Measurements from ENCODE around the gene MEIS1.
A peak's percentile ranks its signal among the peaks of the same experiment; 100 is the strongest.

The MEIS1 gene

DNA sequence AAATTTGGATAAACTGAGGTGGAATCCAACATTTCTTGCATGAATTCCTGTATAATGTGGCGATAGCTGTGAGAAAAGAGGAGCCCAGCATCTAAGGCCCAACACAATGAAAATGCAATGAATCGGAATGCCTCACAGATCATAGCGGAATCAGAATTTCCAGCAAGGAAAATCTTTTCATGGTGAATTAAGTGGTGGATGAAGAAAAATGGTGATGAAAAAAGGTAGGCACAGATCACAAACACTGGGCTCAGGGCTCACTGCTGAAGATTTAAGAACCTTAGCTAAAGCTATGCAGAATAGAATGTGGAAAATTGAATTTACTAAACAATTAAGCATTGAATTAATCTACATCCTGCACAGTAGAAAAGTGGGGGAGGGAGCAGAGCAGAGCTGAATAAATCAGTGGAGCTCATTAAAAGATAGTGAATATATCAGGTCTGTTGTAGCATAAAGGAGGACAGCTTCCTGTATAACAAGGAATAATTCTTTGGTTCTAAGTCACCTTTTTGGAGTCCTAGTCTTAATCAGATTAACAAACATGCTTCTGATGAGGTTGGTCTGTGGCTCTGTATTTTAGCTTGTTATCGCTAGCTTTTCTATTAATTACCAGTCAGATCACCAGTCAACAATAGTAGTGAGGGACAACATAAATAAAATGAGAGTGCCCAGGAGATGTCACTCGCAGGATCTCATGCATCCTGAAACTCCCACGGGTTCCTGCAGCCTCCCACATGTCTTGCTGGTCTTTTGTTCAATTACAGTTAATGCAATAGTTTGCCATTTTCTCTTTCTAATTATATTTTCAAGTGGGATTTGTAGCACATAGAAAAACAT is 27.0 kb downstream of the MEIS1 start:
- Histone ChIP-seq H3K27me3 (ENCODE audit: control insufficient read depth in 1 of 2, insufficient read depth in 1 of 2, low read length in 2 of 2) (no peaks in the 10 kb centered on the region), H3K18ac (ENCODE audit: low read depth in 1 of 2, low read length in 2 of 2) (no peak overlapping the region), H3K4ac (ENCODE audit: low read depth in 1 of 2, low read length in 2 of 2) (no peak overlapping the region), H2AFZ (ENCODE audit: low read depth, low read length) (no peak overlapping the region), H2BK12ac (ENCODE audit: low read length in 2 of 2) (no peak overlapping the region), H3K4me2 (ENCODE audit: low read length, poor library complexity, severe bottlenecking) (no peak overlapping the region), H3K4me1 (ENCODE audit: control insufficient read depth, insufficient read depth, low read depth, low read length) (no peaks in the 10 kb centered on the region), H2BK15ac (ENCODE audit: low read depth, poor library complexity, severe bottlenecking) (no peak overlapping the region), H4K91ac (ENCODE audit: low read length) (no peak overlapping the region), H3K36me3 (ENCODE audit: control insufficient read depth in 1 of 2, insufficient read depth in 2 of 2, low read depth in 1 of 2, low read length in 2 of 2) (peaks cover 3 to 81% of the 10 kb centered on the region in 2 experiments), H3K9ac (ENCODE audit: low read length) (no peak overlapping the region), H3K14ac (ENCODE audit: low read length in 2 of 2) (no peak overlapping the region), H3K4me3 (ENCODE audit: insufficient read depth in 1 of 2, low read depth in 1 of 2, low read length in 2 of 2) (no peak overlapping the region), H2BK120ac (ENCODE audit: low read depth, low read length) (no peak overlapping the region), H3K9me3 (ENCODE audit: control insufficient read depth, low read length) (no peaks in the 10 kb centered on the region), H3K23ac (ENCODE audit: low read length in 2 of 2) (no peak overlapping the region), H2BK5ac (ENCODE audit: low read depth, low read length, poor library complexity, severe bottlenecking) (no peak overlapping the region), H2AK5ac (ENCODE audit: low read length, severe bottlenecking) (no peak overlapping the region), H4K8ac (ENCODE audit: low read length) (no peak overlapping the region), H3K27ac (ENCODE audit: low read length, poor library complexity, severe bottlenecking) (no peak overlapping the region), H3K79me1 (replicated peaks; ENCODE audit: low read length, poor library complexity, severe bottlenecking) (no peaks in the 10 kb centered on the region)
- peak; percentile 32 for DNase-seq
- WGBS, result 79% methylated on average over 4 of the region's 6 CpGs

DNA sequence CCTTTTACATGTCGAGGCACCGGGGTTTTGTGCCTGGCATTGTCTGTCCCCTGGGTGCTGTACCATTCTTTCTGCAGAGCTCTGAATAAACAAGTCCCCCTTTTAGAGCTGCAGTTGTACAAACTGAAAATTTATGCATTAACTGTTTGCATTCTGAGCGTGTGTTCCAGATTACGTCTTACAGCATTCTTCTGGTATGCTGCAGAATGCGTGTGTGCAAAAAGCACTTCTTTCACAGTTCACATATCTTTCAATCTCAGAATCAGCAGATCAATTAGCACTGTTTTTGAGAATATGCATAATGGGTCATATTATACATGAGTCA is 27.5 kb downstream of the MEIS1 start:
- Histone ChIP-seq H3K9ac (ENCODE audit: low read length) (no peak overlapping the region), H3K4ac (ENCODE audit: low read depth in 1 of 2, low read length in 2 of 2) (no peak overlapping the region), H3K23ac (ENCODE audit: low read length in 2 of 2) (no peak overlapping the region), H4K8ac (ENCODE audit: low read length) (no peak overlapping the region), H2BK15ac (ENCODE audit: low read depth, poor library complexity, severe bottlenecking) (no peak overlapping the region), H3K4me1 (ENCODE audit: control insufficient read depth, insufficient read depth, low read depth, low read length) (no peaks in the 10 kb centered on the region), H2AFZ (ENCODE audit: low read depth, low read length) (no peak overlapping the region), H2AK5ac (ENCODE audit: low read length, severe bottlenecking) (no peak overlapping the region), H3K79me1 (replicated peaks; ENCODE audit: low read length, poor library complexity, severe bottlenecking) (no peaks in the 10 kb centered on the region), H3K9me3 (ENCODE audit: control insufficient read depth, low read length) (no peaks in the 10 kb centered on the region), H3K14ac (ENCODE audit: low read length in 2 of 2) (no peak overlapping the region), H3K36me3 (ENCODE audit: control insufficient read depth in 1 of 2, insufficient read depth in 2 of 2, low read depth in 1 of 2, low read length in 2 of 2) (peaks cover 2 to 77% of the 10 kb centered on the region in 2 experiments), H3K27me3 (ENCODE audit: control insufficient read depth in 1 of 2, insufficient read depth in 1 of 2, low read length in 2 of 2) (no peaks in the 10 kb centered on the region), H3K18ac (ENCODE audit: low read depth in 1 of 2, low read length in 2 of 2) (no peak overlapping the region), H2BK5ac (ENCODE audit: low read depth, low read length, poor library complexity, severe bottlenecking) (no peak overlapping the region), H3K27ac (ENCODE audit: low read length, poor library complexity, severe bottlenecking) (no peak overlapping the region), H2BK12ac (ENCODE audit: low read length in 2 of 2) (no peak overlapping the region), H2BK120ac (ENCODE audit: low read depth, low read length) (no peak overlapping the region), H3K4me3 (ENCODE audit: insufficient read depth in 1 of 2, low read depth in 1 of 2, low read length in 2 of 2) (no peak overlapping the region), H4K91ac (ENCODE audit: low read length) (no peak overlapping the region), H3K4me2 (ENCODE audit: low read length, poor library complexity, severe bottlenecking) (no peak overlapping the region)
- 22% methylated on average over 4 of the region's 5 CpGs for WGBS
- DNase-seq, result peak; percentile 51

DNA sequence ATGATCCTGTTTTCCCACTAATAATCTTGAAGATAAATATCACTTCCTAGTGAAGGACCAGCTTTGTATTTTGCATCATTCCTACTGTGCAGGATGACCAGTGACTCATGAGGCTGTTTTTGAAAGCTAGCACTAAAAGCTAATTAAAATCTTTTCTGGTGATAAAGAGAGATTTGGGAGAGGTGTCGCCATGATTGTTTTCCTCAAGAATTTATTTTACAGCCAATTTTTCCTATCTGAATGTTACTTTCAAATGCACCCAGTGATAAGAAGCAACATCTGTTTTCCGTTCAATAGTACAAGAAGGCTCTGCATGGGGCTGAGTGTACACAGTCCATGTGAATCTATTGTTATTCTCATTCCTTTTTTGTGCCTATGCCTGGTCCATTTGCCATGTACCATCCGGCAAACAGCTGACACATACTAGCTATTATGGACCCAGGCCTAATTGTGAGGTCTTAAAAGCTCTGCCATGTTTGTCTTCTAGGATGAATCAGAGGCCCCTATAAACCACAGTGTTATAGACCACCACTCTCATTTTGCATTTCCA is 28.4 kb downstream of the MEIS1 start:
- Histone ChIP-seq H3K27ac (ENCODE audit: low read length, poor library complexity, severe bottlenecking) (no peak overlapping the region), H2BK120ac (ENCODE audit: low read depth, low read length) (no peak overlapping the region), H3K27me3 (ENCODE audit: control insufficient read depth in 1 of 2, insufficient read depth in 1 of 2, low read length in 2 of 2) (no peaks in the 10 kb centered on the region), H2BK15ac (ENCODE audit: low read depth, poor library complexity, severe bottlenecking) (no peak overlapping the region), H4K8ac (ENCODE audit: low read length) (peak overlapping the region; percentile 60), H2AFZ (ENCODE audit: low read depth, low read length) (no peak overlapping the region), H3K14ac (ENCODE audit: low read length in 2 of 2) (no peak overlapping the region), H2BK5ac (ENCODE audit: low read depth, low read length, poor library complexity, severe bottlenecking) (no peak overlapping the region), H3K9ac (ENCODE audit: low read length) (no peak overlapping the region), H3K4me1 (ENCODE audit: control insufficient read depth, insufficient read depth, low read depth, low read length) (no peaks in the 10 kb centered on the region), H3K18ac (ENCODE audit: low read depth in 1 of 2, low read length in 2 of 2) (peak overlapping the region in 1 of 2 experiments; percentile 73), H4K91ac (ENCODE audit: low read length) (no peak overlapping the region), H2BK12ac (ENCODE audit: low read length in 2 of 2) (peak overlapping the region in 1 of 2 experiments; percentile 39), H2AK5ac (ENCODE audit: low read length, severe bottlenecking) (no peak overlapping the region), H3K4me3 (ENCODE audit: insufficient read depth in 1 of 2, low read depth in 1 of 2, low read length in 2 of 2) (no peak overlapping the region), H3K79me1 (replicated peaks; ENCODE audit: low read length, poor library complexity, severe bottlenecking) (no peaks in the 10 kb centered on the region), H3K4ac (ENCODE audit: low read depth in 1 of 2, low read length in 2 of 2) (no peak overlapping the region), H3K9me3 (ENCODE audit: control insufficient read depth, low read length) (no peaks in the 10 kb centered on the region), H3K23ac (ENCODE audit: low read length in 2 of 2) (no peak overlapping the region), H3K4me2 (ENCODE audit: low read length, poor library complexity, severe bottlenecking) (no peak overlapping the region), H3K36me3 (ENCODE audit: control insufficient read depth in 1 of 2, insufficient read depth in 2 of 2, low read depth in 1 of 2, low read length in 2 of 2) (peaks cover 0 to 77% of the 10 kb centered on the region in 2 experiments)
- 69% methylated on average over 2 of the region's 3 CpGs for WGBS
- DNase-seq, result peak; percentile 45

GRCh38 chr2:66464930-66465637 is 30.2 kb downstream of the MEIS1 start:
- Histone ChIP-seq H2AK5ac (ENCODE audit: low read length, severe bottlenecking) (no peak overlapping the region), H3K79me1 (replicated peaks; ENCODE audit: low read length, poor library complexity, severe bottlenecking) (no peaks in the 10 kb centered on the region), H3K14ac (ENCODE audit: low read length in 2 of 2) (no peak overlapping the region), H3K9me3 (ENCODE audit: control insufficient read depth, low read length) (no peaks in the 10 kb centered on the region), H2BK15ac (ENCODE audit: low read depth, poor library complexity, severe bottlenecking) (no peak overlapping the region), H2BK12ac (ENCODE audit: low read length in 2 of 2) (no peak overlapping the region), H3K4me2 (ENCODE audit: low read length, poor library complexity, severe bottlenecking) (no peak overlapping the region), H3K36me3 (ENCODE audit: control insufficient read depth in 1 of 2, insufficient read depth in 2 of 2, low read depth in 1 of 2, low read length in 2 of 2) (peaks cover 0 to 78% of the 10 kb centered on the region in 2 experiments), H3K27me3 (ENCODE audit: control insufficient read depth in 1 of 2, insufficient read depth in 1 of 2, low read length in 2 of 2) (no peaks in the 10 kb centered on the region), H2BK5ac (ENCODE audit: low read depth, low read length, poor library complexity, severe bottlenecking) (no peak overlapping the region), H4K91ac (ENCODE audit: low read length) (no peak overlapping the region), H3K23ac (ENCODE audit: low read length in 2 of 2) (no peak overlapping the region), H2AFZ (ENCODE audit: low read depth, low read length) (no peak overlapping the region), H3K9ac (ENCODE audit: low read length) (no peak overlapping the region), H4K8ac (ENCODE audit: low read length) (no peak overlapping the region), H3K4ac (ENCODE audit: low read depth in 1 of 2, low read length in 2 of 2) (no peak overlapping the region), H3K4me3 (ENCODE audit: insufficient read depth in 1 of 2, low read depth in 1 of 2, low read length in 2 of 2) (no peak overlapping the region), H3K4me1 (ENCODE audit: control insufficient read depth, insufficient read depth, low read depth, low read length) (no peaks in the 10 kb centered on the region), H2BK120ac (ENCODE audit: low read depth, low read length) (no peak overlapping the region), H3K18ac (ENCODE audit: low read depth in 1 of 2, low read length in 2 of 2) (no peak overlapping the region), H3K27ac (ENCODE audit: low read length, poor library complexity, severe bottlenecking) (no peak overlapping the region)
- WGBS, result 65% methylated on average over 2 of the region's 4 CpGs
- DNase-seq, result no peak
